Astrocyte of the spinal cord (primary cell): ENCODE measurements around the gene KDELR3.

Experiments
- DNase-seq: peaks from one replicate; pipeline ENCODE4 v3.0.0; 2011; ENCODE audit warnings: low read depth, low spot score
- H3K4me3 ChIP-seq: 2 replicates; pipeline ENCODE4 v1.5.1; 2011; ENCODE audit warnings: low read depth, mild to moderate bottlenecking, low read length, moderate library complexity
- in situ Hi-C: cut with HindIII; loops from 2 replicates; pipeline ENCODE4 v1.10.0; 2017; ENCODE audit warnings: low sequenced_read_pairs
- TF ChIP-seq, protein P1 (sequence below): IDR thresholded peaks from 2 replicates; pipeline ENCODE4 v1.5.1; 2012; ENCODE audit warnings: low read depth, mild to moderate bottlenecking, low read length, inconsistent platforms

Gene KDELR3

DNA sequence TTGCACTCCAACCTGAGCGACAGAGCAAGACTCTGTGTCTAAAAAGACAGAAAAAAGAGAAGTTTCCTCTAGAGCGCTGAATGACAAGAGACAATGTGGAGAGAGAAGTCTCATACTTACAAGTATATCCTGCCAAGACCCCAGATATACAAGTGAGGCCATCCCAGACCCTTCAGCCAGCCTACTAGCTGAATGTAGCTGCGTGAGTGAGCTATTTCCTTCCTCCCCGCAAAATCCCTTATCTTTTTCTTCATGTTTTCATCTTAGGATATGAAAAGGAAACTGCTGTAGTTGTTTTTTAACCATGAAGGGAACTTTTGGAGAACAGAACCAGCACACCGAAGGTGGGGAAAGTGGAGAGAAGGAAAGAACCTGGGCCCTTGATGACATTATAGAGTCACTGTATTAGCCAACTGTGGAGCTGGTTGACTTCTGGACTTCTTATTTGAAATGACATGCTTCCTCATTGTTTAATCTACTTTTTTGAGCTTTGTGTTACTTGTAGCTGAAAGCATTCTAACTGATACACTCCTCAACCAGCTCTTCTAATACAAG lies 42.6 kb downstream of the KDELR3 start:
- DNase-seq: no peak
- in situ Hi-C loops: no loop called here
- TF ChIP-seq, protein P1, sequence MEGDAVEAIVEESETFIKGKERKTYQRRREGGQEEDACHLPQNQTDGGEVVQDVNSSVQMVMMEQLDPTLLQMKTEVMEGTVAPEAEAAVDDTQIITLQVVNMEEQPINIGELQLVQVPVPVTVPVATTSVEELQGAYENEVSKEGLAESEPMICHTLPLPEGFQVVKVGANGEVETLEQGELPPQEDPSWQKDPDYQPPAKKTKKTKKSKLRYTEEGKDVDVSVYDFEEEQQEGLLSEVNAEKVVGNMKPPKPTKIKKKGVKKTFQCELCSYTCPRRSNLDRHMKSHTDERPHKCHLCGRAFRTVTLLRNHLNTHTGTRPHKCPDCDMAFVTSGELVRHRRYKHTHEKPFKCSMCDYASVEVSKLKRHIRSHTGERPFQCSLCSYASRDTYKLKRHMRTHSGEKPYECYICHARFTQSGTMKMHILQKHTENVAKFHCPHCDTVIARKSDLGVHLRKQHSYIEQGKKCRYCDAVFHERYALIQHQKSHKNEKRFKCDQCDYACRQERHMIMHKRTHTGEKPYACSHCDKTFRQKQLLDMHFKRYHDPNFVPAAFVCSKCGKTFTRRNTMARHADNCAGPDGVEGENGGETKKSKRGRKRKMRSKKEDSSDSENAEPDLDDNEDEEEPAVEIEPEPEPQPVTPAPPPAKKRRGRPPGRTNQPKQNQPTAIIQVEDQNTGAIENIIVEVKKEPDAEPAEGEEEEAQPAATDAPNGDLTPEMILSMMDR: no peak
- no peak overlapping the region for H3K4me3 ChIP-seq

DNA sequence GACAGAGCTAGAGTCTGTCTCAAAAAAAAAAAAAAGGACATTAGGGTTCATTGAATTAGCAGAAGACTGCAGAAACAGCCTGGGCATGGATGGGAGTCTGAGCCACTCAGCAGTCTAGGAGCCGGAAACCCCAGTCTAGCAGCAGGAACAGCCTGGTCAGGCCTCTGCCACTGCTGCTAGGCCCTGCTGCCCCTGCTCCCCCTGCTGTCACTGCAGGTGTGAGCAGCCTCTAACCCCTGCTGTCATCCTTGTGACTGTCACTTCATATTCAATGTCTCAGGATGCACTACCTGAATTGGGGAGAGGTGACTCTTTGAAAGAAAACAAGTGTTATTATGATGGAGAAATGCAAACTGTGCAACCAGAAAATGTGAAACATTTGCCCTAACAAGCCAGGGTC lies 45.2 kb downstream of the KDELR3 start:
- TF ChIP-seq, protein P1: no peak
- no peak for DNase-seq
- H3K4me3 ChIP-seq: no peak overlapping the region
- in situ Hi-C loops: no loop called here

DNA sequence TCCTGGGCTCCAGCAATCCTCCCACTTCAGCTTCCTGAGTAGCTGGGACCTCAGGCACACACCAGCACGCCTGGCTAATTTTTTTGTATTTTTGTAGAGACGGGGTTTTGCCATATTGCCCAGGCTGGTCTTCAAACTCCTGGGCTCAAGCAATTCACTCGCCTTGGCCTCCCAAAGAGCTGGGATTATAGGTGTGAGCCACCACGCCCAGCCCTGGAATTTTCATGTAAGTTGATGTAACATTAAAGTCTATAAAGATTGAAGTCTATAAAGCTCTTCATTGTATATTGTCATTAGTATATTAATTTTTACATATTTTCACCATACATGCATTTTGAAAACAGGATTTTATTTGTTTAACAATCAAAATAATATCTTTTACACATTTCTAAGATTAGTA lies 50.7 kb downstream of the KDELR3 start:
- TF ChIP-seq, protein P1: no peak
- in situ Hi-C loops: no loop called here
- no peak for DNase-seq
- no peak overlapping the region for H3K4me3 ChIP-seq

DNA sequence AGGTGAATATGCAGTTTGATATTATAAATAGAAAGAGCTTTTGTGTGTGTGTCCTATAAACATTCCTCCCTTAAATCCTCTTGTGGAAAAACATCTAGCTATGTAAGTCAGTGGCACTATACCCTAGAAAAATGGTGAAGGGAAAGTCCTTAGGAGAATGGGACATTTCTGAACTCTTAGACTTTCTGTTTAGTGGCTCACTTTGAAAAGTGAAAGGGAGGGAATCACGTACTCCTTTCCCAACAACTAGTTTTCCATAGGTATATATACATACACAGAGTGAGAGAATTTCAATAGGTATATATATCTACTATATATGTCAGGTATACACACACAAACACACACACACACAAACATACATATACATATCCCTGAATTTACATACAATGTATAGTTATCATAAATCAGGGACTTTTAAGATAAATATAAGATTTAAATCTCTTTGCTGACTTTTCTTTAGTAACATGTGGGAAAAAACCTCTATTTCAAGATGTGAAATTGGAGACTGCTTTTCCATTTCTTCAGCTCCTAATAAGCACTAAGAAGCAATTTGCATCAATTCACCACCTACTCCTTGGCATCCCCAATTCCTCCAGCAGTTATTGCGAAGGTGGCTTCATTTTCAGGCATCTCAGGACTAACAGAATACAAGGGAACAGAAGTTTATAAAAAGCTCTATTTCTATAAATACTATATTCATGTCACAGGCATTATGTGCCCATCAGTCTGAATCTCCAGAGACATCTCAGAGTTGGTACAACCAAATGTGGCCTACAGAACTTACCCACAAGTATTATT lies 51.8 kb downstream of the KDELR3 start:
- TF ChIP-seq, protein P1: no peak
- no peak for DNase-seq
- in situ Hi-C loops: no loop called here
- H3K4me3 ChIP-seq: no peak overlapping the region

DNA sequence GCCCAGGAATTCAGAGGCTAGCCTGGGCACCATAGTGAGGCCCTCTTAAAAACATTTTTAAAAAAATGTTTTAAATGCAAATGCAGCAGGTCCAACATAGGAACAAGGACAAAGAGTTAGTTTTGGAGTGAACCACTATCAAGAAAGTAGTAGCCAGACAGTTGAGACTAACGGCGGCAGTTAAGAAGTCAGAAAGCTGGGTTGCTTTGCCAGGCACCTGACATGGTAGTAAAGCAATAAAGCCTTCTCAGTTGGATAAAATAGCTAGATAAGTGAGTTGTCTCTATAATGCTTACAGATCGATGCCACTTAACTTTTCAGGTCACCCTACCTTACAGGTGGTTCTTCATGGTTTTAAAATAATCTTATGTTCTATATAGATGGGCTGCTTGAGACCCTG lies 55.1 kb downstream of the KDELR3 start:
- H3K4me3 ChIP-seq: no peak overlapping the region
- no peak for DNase-seq
- in situ Hi-C loops: no loop called here
- TF ChIP-seq, protein P1: no peak

DNA sequence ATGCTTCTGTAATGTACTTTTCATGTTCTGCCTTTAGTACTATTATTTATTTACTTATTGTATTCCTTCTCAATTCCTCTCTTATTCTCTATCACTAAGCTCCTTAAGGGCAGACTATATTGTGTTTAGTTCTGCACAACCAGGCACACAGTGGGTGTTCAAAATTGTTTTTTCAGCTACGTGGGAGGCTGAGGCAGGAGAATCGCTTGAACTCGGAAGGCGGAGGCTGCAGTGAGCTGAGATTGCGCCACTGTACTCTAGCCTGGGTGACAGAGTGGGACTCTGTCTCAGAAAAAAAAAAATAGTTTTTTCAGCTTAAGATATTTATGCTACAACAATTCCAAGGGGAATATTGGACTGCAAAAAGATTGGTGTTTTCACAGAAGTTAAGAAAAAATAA lies 55.6 kb downstream of the KDELR3 start:
- TF ChIP-seq, protein P1: no peak
- in situ Hi-C loops: no loop called here
- H3K4me3 ChIP-seq: no peak overlapping the region
- no peak for DNase-seq
